H1 (cell line): Measurements from ENCODE around the gene CSPG5. TPM values are rescaled to one million over a fixed set of nuclear protein-coding genes. Genes with fewer than 3 reads are reported as not detected.

Experiments
- CTCF ChIA-PET: fragments of 300-600 bp; sonication (Branson Sonifier 250); formaldehyde crosslinking; loops from one replicate; lab custom pipeline; 2021; ENCODE audit not compliant: partially characterized antibody; lab: Charles Lee
- POLR2A ChIA-PET: fragments of 300-600 bp; sonication (Branson Sonifier 250); formaldehyde crosslinking; loops from one replicate; lab custom pipeline; 2021; ENCODE audit warnings: inconsistent platforms; ENCODE audit not compliant: partially characterized antibody; lab: Charles Lee
- DNase-seq, 2 experiments: peaks; one replicate each; pipeline versions ENCODE4 v3.0.0 to v3.0.0-alpha.2; 2010 to 2022; ENCODE audit warnings: low spot score in 2 of 2, low read depth in 1 of 2, mixed read lengths in 1 of 2
- FAIRE-seq: peaks from 2 replicates; lab custom pipeline; 2011; peaks lifted over from hg19 to GRCh38; lab: Jason Lieb, UNC
- H2AFZ ChIP-seq: 2 replicates; pipeline ENCODE4 v1.8.1; 2012; ENCODE audit warnings: low read length, inconsistent platforms
- H2AK5ac ChIP-seq: 2 replicates; pipeline ENCODE4 v1.6.1; 2013; ENCODE audit warnings: low read depth, low read length
- H2BK120ac ChIP-seq: replicated peaks from 2 replicates; pipeline ENCODE3; 2013; ENCODE audit warnings: low read depth, low read length, inconsistent platforms
- H2BK12ac ChIP-seq: 2 replicates; pipeline ENCODE4 v1.6.1; 2013; ENCODE audit warnings: low read depth, low read length
- H2BK15ac ChIP-seq: 2 replicates; pipeline ENCODE4 v1.6.1; 2013; ENCODE audit warnings: low read length
- H2BK20ac ChIP-seq: 2 replicates; pipeline ENCODE4 v1.6.1; 2013; ENCODE audit warnings: low read length
- H2BK5ac ChIP-seq: 2 replicates; pipeline ENCODE4 v1.6.1; 2013; ENCODE audit warnings: low read depth, low read length
- H3K14ac ChIP-seq: 2 replicates; pipeline ENCODE4 v1.6.1; 2013; ENCODE audit warnings: inconsistent platforms; ENCODE audit not compliant: insufficient read length
- H3K18ac ChIP-seq: 2 replicates; pipeline ENCODE4 v1.6.1; 2013; ENCODE audit warnings: low read length; ENCODE audit errors: extremely low read depth
- H3K23ac ChIP-seq: 2 replicates; pipeline ENCODE4 v1.6.1; 2013; ENCODE audit warnings: inconsistent platforms; ENCODE audit not compliant: insufficient read length
- H3K23me2 ChIP-seq: 2 replicates; pipeline ENCODE4 v1.6.1; 2013; ENCODE audit warnings: low read depth, low read length
- H3K27ac ChIP-seq: 2 replicates; pipeline ENCODE4 v1.6.1; 2011; ENCODE audit warnings: low read depth, low read length, inconsistent platforms
- H3K27me3 ChIP-seq, 4 experiments: replicated peaks in 1 of 4; 1 replicate in 1 of 4; 2 replicates in 3 of 4; pipeline versions ENCODE4 v1.6.1 to v1.8.1; 2011 to 2013; ENCODE audit warnings: low read length in 3 of 4, mild to moderate bottlenecking in 3 of 4, inconsistent platforms in 2 of 4, mixed read lengths in 2 of 4, moderate library complexity in 1 of 4; ENCODE audit not compliant: control insufficient read depth in 3 of 4, insufficient read depth in 3 of 4; ENCODE audit errors: extremely low read depth in 1 of 4
- H3K36me3 ChIP-seq, 4 experiments: 2 replicates each; pipeline versions ENCODE4 v1.6.1 to v1.8.1; 2011 to 2013; ENCODE audit warnings: mild to moderate bottlenecking in 4 of 4, low read length in 3 of 4, moderate library complexity in 2 of 4, control low read depth in 1 of 4, inconsistent platforms in 1 of 4; ENCODE audit not compliant: insufficient read depth in 4 of 4, control insufficient read depth in 2 of 4
- H3K4ac ChIP-seq: replicated peaks from 2 replicates; pipeline ENCODE3; 2013; ENCODE audit warnings: low read length, low read depth, mixed read lengths, inconsistent platforms; ENCODE audit not compliant: insufficient read length
- H3K4me1 ChIP-seq, 4 experiments: replicated peaks in 1 of 4; 1 replicate in 1 of 4; 2 replicates in 3 of 4; pipeline versions ENCODE4 v1.6.1 to v1.8.1; 2011 to 2013; ENCODE audit warnings: low read length in 3 of 4, inconsistent platforms in 2 of 4, mixed read lengths in 1 of 4; ENCODE audit not compliant: insufficient read depth in 4 of 4, control insufficient read depth in 3 of 4
- H3K4me2 ChIP-seq, 2 experiments: 2 replicates each; pipeline versions ENCODE4 v1.6.1 to v1.8.1; 2011 to 2013; ENCODE audit warnings: low read depth in 2 of 2, low read length in 2 of 2, control low read depth in 1 of 2, inconsistent platforms in 1 of 2, mild to moderate bottlenecking in 1 of 2; ENCODE audit not compliant: insufficient read depth in 1 of 2
- H3K4me3 ChIP-seq, 4 experiments: fragments of 200-600, 300-600 bp in 1 of 4; sonication (generic), shearing (Covaris generic), sonication (Bioruptor Twin) in 1 of 4; 2 replicates each; pipeline versions ENCODE4 v1.5.1 to v1.8.1; 2011 to 2016; ENCODE audit warnings: low read length in 4 of 4, low read depth in 3 of 4, control low read depth in 2 of 4, inconsistent platforms in 2 of 4, mild to moderate bottlenecking in 2 of 4, mixed read lengths in 1 of 4, moderate library complexity in 1 of 4; ENCODE audit not compliant: insufficient read depth in 2 of 4; ENCODE audit errors: extremely low read depth in 1 of 4
- H3K56ac ChIP-seq: replicated peaks from 2 replicates; pipeline ENCODE3; 2013; ENCODE audit warnings: low read depth, mild to moderate bottlenecking, mixed read lengths, low read length, inconsistent platforms; ENCODE audit not compliant: insufficient read length
- H3K79me1 ChIP-seq: 2 replicates; pipeline ENCODE4 v1.6.1; 2013; ENCODE audit warnings: low read depth, low read length, control low read depth
- H3K79me2 ChIP-seq, 2 experiments: 2 replicates each; pipeline versions ENCODE4 v1.6.1 to v1.8.1; 2012 to 2013; ENCODE audit warnings: low read length in 2 of 2, mild to moderate bottlenecking in 2 of 2, inconsistent platforms in 1 of 2; ENCODE audit not compliant: insufficient read depth in 2 of 2, control insufficient read depth in 1 of 2
- H3K9ac ChIP-seq, 4 experiments: replicated peaks in 1 of 4; 1 replicate in 1 of 4; 2 replicates in 3 of 4; pipeline versions ENCODE4 v1.6.1 to v1.8.1; 2011 to 2013; ENCODE audit warnings: low read depth in 3 of 4, low read length in 3 of 4, control low read depth in 2 of 4, mild to moderate bottlenecking in 2 of 4, moderate library complexity in 2 of 4, inconsistent platforms in 1 of 4; ENCODE audit errors: extremely low read depth in 1 of 4
- H3K9me3 ChIP-seq, 2 experiments: 2 replicates each; pipeline versions ENCODE4 v1.6.1 to v1.8.1; 2012 to 2013; ENCODE audit warnings: mild to moderate bottlenecking in 2 of 2, moderate library complexity in 2 of 2, control low read depth in 1 of 2, inconsistent platforms in 1 of 2, low read depth in 1 of 2, low read length in 1 of 2, mixed read lengths in 1 of 2; ENCODE audit not compliant: insufficient read depth in 2 of 2
- H4K20me1 ChIP-seq, 2 experiments: replicated peaks in 1 of 2; 2 replicates each; pipeline versions ENCODE3 to v1.8.1; 2011 to 2013; ENCODE audit warnings: inconsistent platforms in 2 of 2, low read length in 2 of 2, mild to moderate bottlenecking in 1 of 2; ENCODE audit not compliant: insufficient read depth in 2 of 2, control insufficient read depth in 1 of 2
- H4K5ac ChIP-seq: 2 replicates; pipeline ENCODE4 v1.6.1; 2013; ENCODE audit warnings: low read length, low read depth, mixed read lengths, inconsistent platforms; ENCODE audit not compliant: insufficient read length
- H4K8ac ChIP-seq: 2 replicates; pipeline ENCODE4 v1.8.0; 2013; ENCODE audit warnings: mild to moderate bottlenecking, moderate library complexity, low read length, inconsistent platforms; ENCODE audit not compliant: insufficient read depth; ENCODE audit errors: extremely low read depth
- H4K91ac ChIP-seq: replicated peaks from 2 replicates; pipeline ENCODE3; 2013; ENCODE audit warnings: low read length, mixed read lengths, inconsistent platforms; ENCODE audit not compliant: insufficient read length
- FOSL1 ChIP-seq: IDR thresholded peaks from 2 replicates; pipeline ENCODE4 v1.6.1; 2011; ENCODE audit warnings: mild to moderate bottlenecking, low read depth, low read length, moderate library complexity; ENCODE audit not compliant: insufficient read depth
- TAF7 ChIP-seq: optimal IDR thresholded peaks from 2 replicates; pipeline ENCODE3; 2011; ENCODE audit warnings: low read depth, mild to moderate bottlenecking, inconsistent platforms, low read length, moderate library complexity, borderline replicate concordance
- TBP ChIP-seq: IDR thresholded peaks from 2 replicates; pipeline ENCODE4 v1.6.1; 2011; ENCODE audit warnings: low read depth, low read length, improper control_type of control experiment
- WGBS, 2 experiments: shearing (Covaris generic) in 1 of 2; methylation state at CpG; one replicate each; pipeline versions ENCODE4 v1.1.6 to v1.1.7; 2013 to 2015; ENCODE audit warnings: low lambda C conversion rate in 2 of 2, mixed read lengths in 2 of 2, inconsistent platforms in 1 of 2, low coverage in 1 of 2, missing lambda C conversion rate in 1 of 2; ENCODE audit not compliant: insufficient replicate concordance in 2 of 2, insufficient coverage in 1 of 2, insufficient read length in 1 of 2; ENCODE audit errors: extremely low coverage in 1 of 2, missing lambda C conversion rate in 1 of 2; 5-methylcytosine and 5-hydroxymethylcytosine counted together
- polyA plus RNA-seq, 7 experiments: library from polyadenylated mRNA; depleted of rRNA in 3 of 7; stranded (reverse) in 5 of 7; unstranded in 2 of 7; fragments of >200 nt in 5 of 7; fragments of 200-250 nt in 2 of 7; gene quantifications; 1 replicate in 5 of 7; 2 replicates in 1 of 7; 4 replicates in 1 of 7; pipeline versions ENCODE4 v1.2.1 to v1.2.3, GENCODE V29; 2011 to 2013; ENCODE audit warnings: missing spikeins in 2 of 7, mixed read lengths in 2 of 7
- total RNA-seq: library from RNA; stranded (reverse); fragmentation: NEBNext Ultra II Directional; extraction: Animal tissue kit (Norgen Biotek cat#: 25700); gene quantifications from 2 replicates; pipeline ENCODE4 v1.2.1, GENCODE V29; 2021

CSPG5 gene
- total and polyA plus RNA-seq, 2 of the 8 experiments (the other 6 are each of a cell fraction or from before 2014, with no cell fraction given) = 2.1 to 7.4 TPM

GRCh38 chr3:47579875-47580274 lies 1.2 kb upstream of the CSPG5 start:
- FAIRE-seq (no peak), DNase-seq (no peak)
- Histone ChIP-seq H3K27ac (no peak overlapping the region), H2AFZ (no peak overlapping the region), H3K23ac (no peak overlapping the region), H3K56ac (no peak overlapping the region), H4K5ac (no peak overlapping the region), H3K4me2 (peak overlapping the region in 1 of 2 experiments; percentile 54; a peak in 1 of 4 replicates), H3K23me2 (peaks cover 7% of the 10 kb centered on the region; the same call in 1 of the 2 replicates), H2BK15ac (no peak overlapping the region), H4K91ac (no peak overlapping the region), H2BK12ac (no peak overlapping the region), H3K9ac (no peak overlapping the region), H4K20me1 (peaks cover 0 to 3% of the 10 kb centered on the region in 2 experiments), H3K4me1 (peaks cover 2 to 11% (median 4%) of the 10 kb centered on the region in 4 experiments; a peak in 5 of 7 replicates), H3K79me1 (no peaks in the 10 kb centered on the region), H3K27me3 (peaks cover 12 to 34% (median 26%) of the 10 kb centered on the region in 4 experiments), H3K4me3 (no peak overlapping the region), H3K79me2 (no peaks in the 10 kb centered on the region), H3K9me3 (no peaks in the 10 kb centered on the region), H2BK20ac (no peak overlapping the region), H2BK120ac (no peak overlapping the region), H3K4ac (no peak overlapping the region), H3K18ac (no peak overlapping the region), H2BK5ac (no peak overlapping the region), H4K8ac (no peak overlapping the region), H3K36me3 (0 out of 8 replicates have a peak, but pooled peaks cover 0 to under 1% (median 0%) of the 10 kb centered on the region in 4 experiments), H3K14ac (no peak overlapping the region), H2AK5ac (no peak overlapping the region)
- POLR2A ChIA-PET = no interaction called here
- WGBS, 2 experiments = 94% methylated on average over 2 of the region's 2 CpGs; no CpG with 5 or more reads in 1 of the 2 experiments
- TF ChIP-seq TAF7 (no peak), TBP (no peak), FOSL1 (no peak)
- CTCF ChIA-PET = interaction anchor here (0.6 kb wide), 1 partner anchor 11 kb away, joined by 3 read pairs; no protein-coding TSS in a partner anchor
